Measurements from ENCODE around the gene CLEC4D.
"Not testable (repeated sequence)": the region's sequence is repeated elsewhere in the genome, so short reads cannot be mapped to it uniquely, and the experiment has no call there.

CLEC4D gene

GRCh38 chr12:8504351-8504750 lies 9.0 kb upstream of the CLEC4D start:
- TF ChIP-seq JUND (IDR thresholded peaks at IDR 0.05; ENCODE audit: low read depth), result no peak
- in situ Hi-C loops (cut with HindIII; ENCODE audit: low pct_unique_long_range_greater_than_20kb, low sequenced_read_pairs), result no loop called here
- DNase-seq (ENCODE audit: low read depth in 1 of 2, low spot score in 1 of 2), result no peak

GRCh38 chr12:8507596-8507995 lies 5.7 kb upstream of the CLEC4D start:
- no peak for DNase-seq (ENCODE audit: low read depth in 1 of 2, low spot score in 1 of 2)
- in situ Hi-C loops (cut with HindIII; ENCODE audit: low pct_unique_long_range_greater_than_20kb, low sequenced_read_pairs), result no loop called here
- no peak for TF ChIP-seq JUND (IDR thresholded peaks at IDR 0.05; ENCODE audit: low read depth)

GRCh38 chr12:8508223-8508622 lies 5.1 kb upstream of the CLEC4D start:
- TF ChIP-seq JUND (IDR thresholded peaks at IDR 0.05; ENCODE audit: low read depth), result no peak
- in situ Hi-C loops (cut with HindIII; ENCODE audit: low pct_unique_long_range_greater_than_20kb, low sequenced_read_pairs), result no loop called here
- no peak for DNase-seq (ENCODE audit: low read depth in 1 of 2, low spot score in 1 of 2)

GRCh38 chr12:8508910-8509841 lies 4.1 kb upstream of the CLEC4D start:
- no peak for DNase-seq (ENCODE audit: low read depth in 1 of 2, low spot score in 1 of 2)
- TF ChIP-seq JUND (IDR thresholded peaks at IDR 0.05; ENCODE audit: low read depth), result no peak
- in situ Hi-C loops (cut with HindIII; ENCODE audit: low pct_unique_long_range_greater_than_20kb, low sequenced_read_pairs), result no loop called here

- no peak for DNase-seq (ENCODE audit: low read depth in 1 of 2, low spot score in 1 of 2)
- TF ChIP-seq JUND (IDR thresholded peaks at IDR 0.05; ENCODE audit: low read depth), result no peak
- in situ Hi-C loops (cut with HindIII; ENCODE audit: low pct_unique_long_range_greater_than_20kb, low sequenced_read_pairs), result no loop called here
Observed at GRCh38 chr12:8517971-8518370, 4.7 kb downstream of the CLEC4D start.

GRCh38 chr12:8519171-8519570 lies 5.9 kb downstream of the CLEC4D start:
- TF ChIP-seq JUND (IDR thresholded peaks at IDR 0.05; ENCODE audit: low read depth), result no peak
- in situ Hi-C loops (cut with HindIII; ENCODE audit: low pct_unique_long_range_greater_than_20kb, low sequenced_read_pairs), result no loop called here

GRCh38 chr12:8527250-8528130 lies 14.2 kb downstream of the CLEC4D start:
- in situ Hi-C loops (cut with HindIII; ENCODE audit: low pct_unique_long_range_greater_than_20kb, low sequenced_read_pairs), result no loop called here
- no peak for DNase-seq (ENCODE audit: low read depth in 1 of 2, low spot score in 1 of 2)
- TF ChIP-seq JUND (IDR thresholded peaks at IDR 0.05; ENCODE audit: low read depth), result no peak

More at GRCh38 chr12:8519171-8519570, 5.9 kb downstream of the CLEC4D start:
- no peak for DNase-seq (ENCODE audit: low read depth in 1 of 2, low spot score in 1 of 2)

GRCh38 chr12:8532045-8532444 lies 18.7 kb downstream of the CLEC4D start:
- no peak for DNase-seq (ENCODE audit: low read depth in 1 of 2, low spot score in 1 of 2)
- no peak for TF ChIP-seq JUND (IDR thresholded peaks at IDR 0.05; ENCODE audit: low read depth)
- in situ Hi-C loops (cut with HindIII; ENCODE audit: low pct_unique_long_range_greater_than_20kb, low sequenced_read_pairs), result no loop called here

GRCh38 chr12:8537820-8538219 lies 24.5 kb downstream of the CLEC4D start:
- in situ Hi-C loops (cut with HindIII; ENCODE audit: low pct_unique_long_range_greater_than_20kb, low sequenced_read_pairs), result not testable (repeated sequence)
- DNase-seq (ENCODE audit: low read depth in 1 of 2, low spot score in 1 of 2), result peak in 1 of 2 experiments; percentile 19

- DNase-seq (ENCODE audit: low read depth in 1 of 2, low spot score in 1 of 2); in situ Hi-C loops (cut with HindIII; ENCODE audit: low pct_unique_long_range_greater_than_20kb, low sequenced_read_pairs): not testable (repeated sequence)
Observed at GRCh38 chr12:8540831-8541230, 27.5 kb downstream of the CLEC4D start, which contains the start of gene CLEC4E. Gene CLEC4E, minus strand, starts transcription at chr12:8540905. Its CDS starts 108 bp downstream, at chr12:8540797.

- no peak for DNase-seq (ENCODE audit: low read depth in 1 of 2, low spot score in 1 of 2)
- no peak for TF ChIP-seq JUND (IDR thresholded peaks at IDR 0.05; ENCODE audit: low read depth)
- in situ Hi-C loops (cut with HindIII; ENCODE audit: low pct_unique_long_range_greater_than_20kb, low sequenced_read_pairs), result no loop called here
Observed at GRCh38 chr12:8541562-8541961, 28.3 kb downstream of the CLEC4D start.

- in situ Hi-C loops (cut with HindIII; ENCODE audit: low pct_unique_long_range_greater_than_20kb, low sequenced_read_pairs), result no loop called here
- DNase-seq (ENCODE audit: low read depth in 1 of 2, low spot score in 1 of 2), result peak; percentile 14 to 50
Observed at GRCh38 chr12:8544295-8544694, 31.0 kb downstream of the CLEC4D start.

GRCh38 chr12:8546591-8546990 lies 33.3 kb downstream of the CLEC4D start:
- no peak for TF ChIP-seq JUND (IDR thresholded peaks at IDR 0.05; ENCODE audit: low read depth)
- in situ Hi-C loops (cut with HindIII; ENCODE audit: low pct_unique_long_range_greater_than_20kb, low sequenced_read_pairs), result no loop called here

More at GRCh38 chr12:8544295-8544694, 31.0 kb downstream of the CLEC4D start:
- TF ChIP-seq JUND (IDR thresholded peaks at IDR 0.05; ENCODE audit: low read depth), result no peak

More at GRCh38 chr12:8546591-8546990, 33.3 kb downstream of the CLEC4D start:
- no peak for DNase-seq (ENCODE audit: low read depth in 1 of 2, low spot score in 1 of 2)
